Measurements from ENCODE around the gene RBM34.
"Not testable (repeated sequence)": the region's sequence is repeated elsewhere in the genome, so short reads cannot be mapped to it uniquely, and the experiment has no call there.

Gene RBM34

DNA sequence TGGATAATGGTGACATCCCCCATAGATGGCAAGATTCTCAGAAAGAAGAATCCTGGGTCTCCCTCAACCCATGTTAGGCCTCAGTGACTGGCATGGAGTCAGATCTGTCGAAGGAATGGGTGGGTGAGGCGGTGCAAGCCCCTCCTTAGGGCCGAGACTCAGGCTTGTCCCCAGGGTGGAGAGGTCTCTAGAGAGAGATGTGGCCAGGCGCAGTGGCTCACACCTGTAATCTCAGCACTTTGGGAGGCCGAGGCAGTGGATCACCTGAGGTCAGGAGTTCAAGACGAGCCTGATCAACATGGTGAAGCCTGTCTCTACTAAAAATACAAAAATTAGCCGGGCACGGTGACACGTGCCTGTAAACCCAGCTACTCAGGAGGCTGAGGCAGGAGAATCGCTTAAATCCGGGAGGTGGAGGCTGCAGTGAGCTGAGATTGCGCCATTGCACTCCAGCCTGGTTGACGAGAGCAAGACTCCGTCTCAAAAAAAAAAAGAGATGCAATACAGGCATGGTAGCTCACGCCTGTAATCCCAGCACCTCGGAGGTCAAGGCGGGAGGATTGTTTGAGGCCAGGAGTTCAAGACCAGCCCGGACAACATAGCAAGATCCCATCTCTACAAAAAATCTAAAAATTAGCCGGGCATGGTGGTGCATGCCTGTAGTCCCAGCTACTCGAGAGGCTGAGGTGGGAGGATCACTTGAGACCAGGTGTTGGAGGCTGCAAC, 69.6 kb downstream of the RBM34 start:
- not testable (repeated sequence) for DNase-seq (ENCODE audit: low spot score)

- DNase-seq (ENCODE audit: low spot score): no peak
These were observed 70.5 kb downstream of the RBM34 start for GRCh38 chr1:235090406-235091069.

- DNase-seq (ENCODE audit: low spot score): no peak
These were observed 72.1 kb downstream of the RBM34 start for GRCh38 chr1:235088907-235089306.

DNA sequence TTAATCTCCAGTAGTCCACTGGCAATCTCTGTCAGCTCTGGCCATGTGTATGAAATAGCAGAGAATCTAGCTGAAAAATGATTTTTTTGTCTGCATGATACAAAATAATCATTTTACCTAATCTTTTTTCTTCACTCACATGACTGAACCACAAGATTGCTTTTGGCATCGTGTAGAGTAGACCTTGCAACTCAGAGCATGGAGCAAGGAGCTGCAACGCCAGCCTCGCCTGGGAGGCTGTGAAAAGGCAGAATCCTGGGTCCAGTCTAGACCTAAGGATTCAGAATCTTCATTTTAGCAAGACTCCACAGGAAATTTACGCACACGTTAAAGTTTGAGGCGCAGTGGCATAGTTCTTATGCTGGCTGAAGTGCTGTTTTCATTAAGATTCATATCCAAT, 72.6 kb downstream of the RBM34 start:
- DNase-seq (ENCODE audit: low spot score): no peak

GRCh38 chr1:235087906-235088305, 73.1 kb downstream of the RBM34 start:
- no peak for DNase-seq (ENCODE audit: low spot score)

DNA sequence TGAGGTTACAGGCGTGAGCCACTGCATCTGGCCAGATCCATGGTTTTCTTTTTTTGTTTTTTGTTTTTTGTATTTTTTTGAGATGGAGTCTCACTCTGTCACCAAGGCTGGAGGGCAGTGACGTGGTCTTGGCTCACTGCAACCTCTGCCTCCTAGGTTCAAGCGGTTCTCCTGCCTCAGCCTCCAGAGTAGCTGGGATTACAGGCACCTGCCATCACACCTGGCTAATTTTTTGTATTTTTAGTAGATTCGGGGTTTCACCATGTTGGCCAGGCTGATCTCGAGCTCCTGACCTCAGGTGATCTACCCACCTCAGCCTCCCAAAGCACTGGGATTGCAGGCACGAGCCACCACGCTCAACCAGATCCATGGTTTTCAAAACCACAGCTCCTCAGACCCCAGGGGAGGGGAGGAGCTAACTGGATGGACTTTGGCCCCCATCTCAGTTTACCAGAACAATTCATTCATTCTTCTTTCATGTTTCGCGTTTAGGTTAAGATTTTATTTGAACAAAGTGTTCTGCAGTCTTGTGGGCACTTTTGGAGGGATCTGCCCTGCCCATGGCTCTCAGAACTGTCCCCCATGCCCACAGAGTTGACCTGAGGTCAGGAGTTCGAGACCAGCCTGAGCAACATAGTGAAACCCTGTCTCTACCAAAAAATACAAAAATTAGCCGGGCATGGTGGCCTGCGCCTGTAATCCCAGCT, 75.5 kb downstream of the RBM34 start:
- DNase-seq (ENCODE audit: low spot score): not testable (repeated sequence)

Data from RKO (cell line).